Measurements from ENCODE around the gene CDH5. TPM values are rescaled to one million over a fixed set of nuclear protein-coding genes. Genes with fewer than 3 reads are reported as not detected.

CDH5 gene
- total RNA-seq, 1 donor from 2014 or later, result not detected

DNA sequence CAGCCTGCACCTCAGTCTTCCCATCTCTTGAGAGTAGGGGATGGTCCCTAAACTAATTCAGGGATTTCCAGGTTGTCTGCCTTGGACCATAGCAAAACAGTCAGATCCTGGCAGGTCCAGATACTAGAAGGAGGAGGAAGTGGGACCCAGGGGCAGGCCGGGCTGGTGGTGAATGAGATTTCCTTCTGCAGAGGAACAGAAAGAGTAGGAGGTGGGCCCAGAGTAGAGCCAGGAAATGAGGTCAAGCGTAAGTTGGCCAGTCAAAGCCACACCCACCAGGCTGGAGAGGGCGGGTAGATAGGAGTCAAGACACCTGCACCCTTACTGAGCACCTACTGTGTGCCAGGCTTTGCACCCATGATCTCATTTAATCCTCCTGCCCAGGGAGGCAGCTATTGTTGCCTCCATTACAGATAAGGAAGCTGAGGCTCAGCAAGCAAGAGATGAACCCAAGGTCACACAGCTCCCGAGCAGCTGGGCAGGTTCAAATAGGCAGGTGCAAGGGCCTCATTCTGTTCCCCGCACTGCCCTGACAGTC lies 2.6 kb downstream of the CDH5 start:
- DNase-seq (ENCODE audit: low spot score), result no peak
- no peak overlapping the region for H2AFZ ChIP-seq (replicated peaks)
- H3K27ac ChIP-seq, result no peak overlapping the region
- no peaks in the 10 kb centered on the region for H3K36me3 ChIP-seq
- H3K27me3 Mint-ChIP-seq (ENCODE audit: insufficient read depth, low read depth), result peaks cover 8% of the 10 kb centered on the region
- H3K9me3 Mint-ChIP-seq, result no peaks in the 10 kb centered on the region
- no peaks in the 10 kb centered on the region for H3K79me2 ChIP-seq (ENCODE audit: low read depth)
- no peaks in the 10 kb centered on the region for H3K27me3 ChIP-seq
- H3K4me1 ChIP-seq, result peaks cover 39% of the 10 kb centered on the region
- TF ChIP-seq EZH2 (IDR thresholded peaks at IDR 0.05) (no peak), EZH2phosphoT487 (IDR thresholded peaks at IDR 0.05) (no peak)
- TF ChIP-seq, protein P1, sequence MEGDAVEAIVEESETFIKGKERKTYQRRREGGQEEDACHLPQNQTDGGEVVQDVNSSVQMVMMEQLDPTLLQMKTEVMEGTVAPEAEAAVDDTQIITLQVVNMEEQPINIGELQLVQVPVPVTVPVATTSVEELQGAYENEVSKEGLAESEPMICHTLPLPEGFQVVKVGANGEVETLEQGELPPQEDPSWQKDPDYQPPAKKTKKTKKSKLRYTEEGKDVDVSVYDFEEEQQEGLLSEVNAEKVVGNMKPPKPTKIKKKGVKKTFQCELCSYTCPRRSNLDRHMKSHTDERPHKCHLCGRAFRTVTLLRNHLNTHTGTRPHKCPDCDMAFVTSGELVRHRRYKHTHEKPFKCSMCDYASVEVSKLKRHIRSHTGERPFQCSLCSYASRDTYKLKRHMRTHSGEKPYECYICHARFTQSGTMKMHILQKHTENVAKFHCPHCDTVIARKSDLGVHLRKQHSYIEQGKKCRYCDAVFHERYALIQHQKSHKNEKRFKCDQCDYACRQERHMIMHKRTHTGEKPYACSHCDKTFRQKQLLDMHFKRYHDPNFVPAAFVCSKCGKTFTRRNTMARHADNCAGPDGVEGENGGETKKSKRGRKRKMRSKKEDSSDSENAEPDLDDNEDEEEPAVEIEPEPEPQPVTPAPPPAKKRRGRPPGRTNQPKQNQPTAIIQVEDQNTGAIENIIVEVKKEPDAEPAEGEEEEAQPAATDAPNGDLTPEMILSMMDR (IDR thresholded peaks at IDR 0.05), result no peak
- H3K4me1 Mint-ChIP-seq, result peaks cover 40% of the 10 kb centered on the region
- no peaks in the 10 kb centered on the region for H4K20me1 ChIP-seq (ENCODE audit: low read depth)
- H3K4me3 ChIP-seq, result no peak overlapping the region
- H3K36me3 Mint-ChIP-seq, result no peaks in the 10 kb centered on the region
- no peaks in the 10 kb centered on the region for H3K9me3 ChIP-seq (ENCODE audit: low read depth)
- no peak overlapping the region for H3K4me3 Mint-ChIP-seq
- H3K4me2 ChIP-seq, result no peak overlapping the region
- no peak overlapping the region for H3K9ac ChIP-seq
- peaks cover 6% of the 10 kb centered on the region for H3F3A ChIP-seq (ENCODE audit: low read depth)
- H3K27ac Mint-ChIP-seq, result peak overlapping the region; percentile 76

DNA sequence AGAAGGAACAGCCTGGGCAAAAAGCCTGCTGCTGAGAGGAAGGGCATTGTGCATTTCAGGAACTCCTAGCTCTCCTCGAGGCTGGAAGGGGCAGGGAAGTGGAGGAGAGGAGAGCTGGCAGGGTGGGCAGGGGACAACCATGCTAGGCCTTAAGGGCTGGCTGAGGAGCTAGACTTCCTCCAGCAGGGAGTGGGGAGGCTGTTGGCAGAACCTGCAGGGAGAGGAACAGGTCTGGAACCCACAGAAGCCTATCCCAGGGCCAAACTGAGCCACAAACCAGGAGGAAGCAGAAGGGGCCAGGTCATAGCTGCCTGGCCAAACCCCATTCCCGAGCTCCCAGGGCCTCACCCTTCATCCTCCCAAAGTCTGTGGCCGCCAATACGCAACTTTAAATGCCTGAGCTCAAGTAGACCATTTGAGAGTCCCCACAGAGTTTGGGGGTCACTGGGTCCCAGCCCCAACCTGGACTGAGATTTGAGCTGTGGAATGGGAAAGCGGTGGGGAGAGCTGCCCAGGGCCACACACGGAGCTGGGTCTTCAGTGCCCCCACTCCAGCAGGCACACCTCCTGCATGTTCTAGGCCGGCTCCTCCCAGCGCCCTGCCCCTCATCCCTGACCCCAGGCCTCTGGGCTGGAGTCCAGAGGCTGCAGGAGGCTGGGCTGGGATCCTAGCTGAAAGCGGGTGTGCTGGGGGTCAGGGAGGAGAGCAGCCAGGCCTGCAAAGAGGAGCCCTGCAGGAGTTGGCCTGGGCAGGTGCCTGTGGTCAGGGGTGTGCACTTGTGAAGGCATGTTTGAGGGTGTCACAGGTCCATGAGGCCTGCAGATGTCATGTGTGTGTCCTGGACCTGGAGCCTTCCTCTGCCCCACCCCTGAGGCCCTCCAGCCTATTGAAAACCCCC lies 4.5 kb downstream of the CDH5 start:
- Histone ChIP-seq H3K4me2 (no peak overlapping the region), H3K9me3 (ENCODE audit: low read depth) (no peaks in the 10 kb centered on the region), H3K4me1 (peaks cover 28% of the 10 kb centered on the region), H2AFZ (replicated peaks) (no peak overlapping the region), H3K27me3 (no peaks in the 10 kb centered on the region), H3K4me3 (no peak overlapping the region), H3K9ac (no peak overlapping the region), H3F3A (ENCODE audit: low read depth) (no peaks in the 10 kb centered on the region), H3K27ac (no peak overlapping the region), H3K36me3 (no peaks in the 10 kb centered on the region), H3K79me2 (ENCODE audit: low read depth) (no peaks in the 10 kb centered on the region), H4K20me1 (ENCODE audit: low read depth) (no peaks in the 10 kb centered on the region)
- Mint-ChIP-seq H3K27ac (peak overlapping the region; percentile 85), H3K36me3 (no peaks in the 10 kb centered on the region), H3K4me1 (peaks cover 24% of the 10 kb centered on the region), H3K27me3 (ENCODE audit: insufficient read depth, low read depth) (peaks cover 2% of the 10 kb centered on the region), H3K4me3 (no peak overlapping the region), H3K9me3 (no peaks in the 10 kb centered on the region)
- TF ChIP-seq EZH2 (IDR thresholded peaks at IDR 0.05), result no peak
- TF ChIP-seq, protein P1 (IDR thresholded peaks at IDR 0.05), result no peak
- TF ChIP-seq EZH2phosphoT487 (IDR thresholded peaks at IDR 0.05), result no peak
- DNase-seq (ENCODE audit: low spot score), result no peak

DNA sequence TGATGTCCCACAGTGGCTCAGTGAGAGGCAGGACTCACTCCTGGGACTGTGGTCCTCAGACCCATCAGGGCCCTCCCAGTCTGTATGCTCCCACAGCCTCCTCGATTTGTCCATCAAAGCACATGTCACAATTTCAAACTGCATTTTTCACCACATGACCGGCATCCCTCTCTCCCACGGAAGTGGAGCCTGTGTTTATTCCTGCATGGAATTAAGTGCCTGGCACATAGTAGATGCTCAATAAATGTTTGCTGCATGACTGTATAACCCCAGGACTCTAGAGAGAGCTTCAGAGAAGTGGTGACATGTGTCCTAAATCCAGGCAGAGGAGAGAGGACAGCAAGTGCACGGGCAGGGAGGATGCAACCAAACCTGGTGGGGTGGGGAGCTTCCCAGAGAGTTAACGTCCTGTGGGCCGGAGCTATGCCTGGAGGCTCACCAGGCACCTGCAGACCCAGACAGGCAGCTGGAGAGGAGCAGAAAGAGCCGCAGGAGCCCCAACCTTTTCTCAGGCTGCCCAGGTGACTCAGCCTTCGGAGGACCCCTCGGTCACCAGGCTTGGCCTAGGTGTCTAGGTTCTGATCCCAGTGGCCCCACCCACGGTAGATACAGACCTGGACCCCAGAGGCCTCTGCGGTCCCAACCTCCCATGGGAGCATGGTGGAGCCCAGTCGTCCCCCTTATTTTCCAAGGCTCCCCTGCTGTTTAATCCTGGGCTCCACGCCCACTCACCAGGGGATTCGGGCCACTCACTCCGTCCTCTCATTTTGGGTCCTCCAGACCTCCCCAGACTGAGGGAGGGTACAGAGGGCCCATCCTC lies 5.8 kb downstream of the CDH5 start:
- no peak overlapping the region for H3K4me3 ChIP-seq
- H3K36me3 ChIP-seq, result no peaks in the 10 kb centered on the region
- H3F3A ChIP-seq (ENCODE audit: low read depth), result no peaks in the 10 kb centered on the region
- no peak overlapping the region for H3K4me2 ChIP-seq
- Mint-ChIP-seq H3K27ac (no peak overlapping the region), H3K27me3 (ENCODE audit: insufficient read depth, low read depth) (peaks cover 2% of the 10 kb centered on the region), H3K36me3 (no peaks in the 10 kb centered on the region), H3K9me3 (no peaks in the 10 kb centered on the region), H3K4me3 (no peak overlapping the region), H3K4me1 (peaks cover 35% of the 10 kb centered on the region)
- H3K9ac ChIP-seq, result no peak overlapping the region
- H2AFZ ChIP-seq (replicated peaks), result no peak overlapping the region
- no peak overlapping the region for H3K27ac ChIP-seq
- H4K20me1 ChIP-seq (ENCODE audit: low read depth), result no peaks in the 10 kb centered on the region
- TF ChIP-seq EZH2phosphoT487 (IDR thresholded peaks at IDR 0.05), result no peak
- TF ChIP-seq, protein P1 (IDR thresholded peaks at IDR 0.05), result no peak
- no peak for TF ChIP-seq EZH2 (IDR thresholded peaks at IDR 0.05)
- no peaks in the 10 kb centered on the region for H3K9me3 ChIP-seq (ENCODE audit: low read depth)
- H3K79me2 ChIP-seq (ENCODE audit: low read depth), result no peaks in the 10 kb centered on the region
- peaks cover 27% of the 10 kb centered on the region for H3K4me1 ChIP-seq
- DNase-seq (ENCODE audit: low spot score), result no peak
- H3K27me3 ChIP-seq, result no peaks in the 10 kb centered on the region

Measured in neural progenitor cell (in vitro differentiated cells).